Myocyte (in vitro differentiated cells): Measurements from ENCODE around the gene PARD3B. TPM values are rescaled to one million over a fixed set of nuclear protein-coding genes. Genes with fewer than 3 reads are reported as not detected.

Experiments used
- DNase-seq: peaks from one replicate; pipeline ENCODE4 v3.0.0-alpha.2; 2012; ENCODE audit warnings: low read depth
- total RNA-seq: library from RNA; depleted of rRNA; stranded (reverse); fragments of >200 nt; gene quantifications from 2 replicates; pipeline ENCODE4 v1.2.3, GENCODE V29; 2014

The PARD3B gene
- total RNA-seq, 1 donor from 2014 or later = 7.2 TPM

DNA sequence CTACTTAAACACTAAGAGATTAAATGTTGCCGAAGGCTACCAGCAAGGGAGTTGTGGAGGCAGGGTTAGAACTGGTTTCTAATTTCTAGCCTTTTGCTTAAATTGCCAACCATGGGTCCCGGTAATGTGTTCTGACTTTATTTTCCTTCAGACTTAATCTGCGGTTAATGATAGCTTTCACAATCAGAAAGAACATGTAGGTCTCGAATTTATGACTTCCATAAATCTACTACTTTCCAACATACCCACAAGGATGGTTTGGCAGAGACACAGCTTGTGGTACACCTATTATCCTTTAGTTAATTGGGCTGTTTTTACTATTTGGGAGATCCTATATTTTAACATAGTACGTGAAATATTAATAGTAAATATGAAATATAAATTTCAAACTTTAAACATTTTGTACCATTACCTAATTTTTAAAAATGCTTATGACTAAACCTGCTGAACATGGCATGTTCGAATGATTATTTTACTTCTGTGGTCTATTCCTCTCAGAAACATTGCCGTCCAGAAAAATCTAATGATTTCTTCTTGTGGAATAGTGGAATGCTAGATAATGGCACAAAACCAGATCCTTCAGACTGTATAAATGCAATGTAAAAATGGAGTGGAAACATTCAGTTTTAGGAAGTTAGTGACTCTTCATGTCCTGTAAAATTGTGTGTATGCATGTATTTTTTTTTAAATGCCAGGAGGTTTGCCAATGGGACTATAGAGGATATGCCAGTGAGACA is 41.3 kb downstream of the PARD3B start:
- no peak for DNase-seq

DNA sequence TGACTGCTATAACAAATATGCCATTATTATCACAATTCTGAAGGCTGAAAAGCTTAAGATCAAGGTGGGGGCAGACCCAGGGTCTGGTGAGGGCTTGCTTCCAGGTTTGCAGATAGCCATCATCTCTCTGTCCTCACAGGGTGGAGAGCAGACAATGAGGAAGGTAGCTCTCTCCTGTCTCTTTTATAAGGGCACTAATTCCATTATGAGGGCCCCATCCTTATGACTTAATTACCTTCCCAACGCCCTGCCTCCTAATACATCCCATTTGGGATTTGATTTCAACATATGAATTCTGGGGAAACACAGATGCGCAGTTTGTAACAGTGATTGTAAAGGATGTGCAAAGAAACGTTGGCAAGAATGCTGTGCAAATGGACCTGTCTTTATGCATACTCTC is 44.8 kb downstream of the PARD3B start:
- DNase-seq = no peak

DNA sequence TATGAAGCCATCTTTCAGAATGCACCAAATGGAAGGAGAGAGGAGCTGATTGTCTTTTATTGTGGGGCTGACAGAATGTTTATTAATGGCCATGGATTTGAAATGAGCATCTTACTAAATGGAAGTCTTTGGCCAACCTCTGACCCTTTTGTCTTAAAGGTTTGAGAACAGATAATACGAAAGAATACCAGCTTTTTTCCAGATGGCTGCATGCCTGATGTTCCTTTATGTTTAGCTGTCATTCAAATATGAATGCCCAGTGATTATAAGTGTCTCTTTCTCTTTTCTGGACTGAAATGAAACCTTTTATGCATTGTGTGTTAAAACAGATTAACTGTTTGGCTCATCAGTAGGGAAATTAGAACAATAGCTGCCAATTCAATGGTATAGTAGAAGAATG is 46.0 kb downstream of the PARD3B start:
- DNase-seq = no peak

DNA sequence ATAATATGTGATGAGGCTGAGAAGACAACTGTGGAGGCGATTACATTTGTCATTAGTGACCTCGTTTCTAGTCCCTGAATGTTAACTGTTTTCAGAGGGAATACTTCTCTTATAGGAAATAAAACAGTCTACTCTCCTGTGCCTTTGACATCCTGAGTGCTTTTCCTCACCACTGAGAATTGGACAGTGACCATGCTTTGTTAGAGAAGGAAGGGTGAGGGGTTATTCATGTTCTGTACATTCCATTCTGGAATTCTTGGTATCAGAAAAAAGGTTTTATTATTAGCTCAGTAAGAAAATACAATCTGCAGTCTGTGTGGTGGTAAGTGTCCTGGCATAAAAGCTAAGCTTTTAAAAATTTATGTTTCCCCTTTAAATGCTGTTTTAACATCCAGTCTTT is 58.8 kb downstream of the PARD3B start:
- DNase-seq = peak; percentile 15

DNA sequence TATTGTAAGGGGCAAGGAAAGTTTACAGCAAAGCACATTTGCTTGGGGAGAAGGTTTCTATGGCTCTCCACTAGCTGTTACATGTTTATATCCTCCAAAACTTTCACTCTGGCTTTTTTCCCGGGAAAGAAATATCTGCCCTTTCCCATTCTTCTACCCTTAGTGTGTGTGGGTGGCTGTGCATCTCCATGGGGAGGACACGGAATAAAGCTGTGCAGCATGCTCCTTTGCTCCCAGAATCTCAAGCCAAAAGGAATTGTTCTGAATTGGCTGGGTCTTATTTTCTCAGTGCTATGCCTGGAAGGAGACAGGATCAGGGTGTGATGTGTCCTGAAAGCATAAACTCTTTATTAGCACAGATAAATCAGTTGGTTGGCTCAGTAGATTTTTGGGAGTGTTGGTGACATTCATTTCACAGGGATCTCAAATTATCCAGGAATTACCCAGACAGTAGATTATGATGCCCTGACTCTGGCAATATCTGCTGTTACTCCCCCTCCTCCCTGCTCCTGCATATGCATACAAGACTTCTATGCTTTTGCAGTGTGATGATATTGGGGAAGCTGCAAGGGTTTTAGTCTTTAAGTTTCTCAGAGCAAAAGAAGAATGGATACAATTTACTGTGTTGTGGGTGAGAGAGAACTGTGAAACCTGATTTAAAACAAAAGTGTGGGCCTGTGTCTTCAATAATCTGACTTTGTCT is 63.1 kb downstream of the PARD3B start:
- peak; percentile 41 for DNase-seq

DNA sequence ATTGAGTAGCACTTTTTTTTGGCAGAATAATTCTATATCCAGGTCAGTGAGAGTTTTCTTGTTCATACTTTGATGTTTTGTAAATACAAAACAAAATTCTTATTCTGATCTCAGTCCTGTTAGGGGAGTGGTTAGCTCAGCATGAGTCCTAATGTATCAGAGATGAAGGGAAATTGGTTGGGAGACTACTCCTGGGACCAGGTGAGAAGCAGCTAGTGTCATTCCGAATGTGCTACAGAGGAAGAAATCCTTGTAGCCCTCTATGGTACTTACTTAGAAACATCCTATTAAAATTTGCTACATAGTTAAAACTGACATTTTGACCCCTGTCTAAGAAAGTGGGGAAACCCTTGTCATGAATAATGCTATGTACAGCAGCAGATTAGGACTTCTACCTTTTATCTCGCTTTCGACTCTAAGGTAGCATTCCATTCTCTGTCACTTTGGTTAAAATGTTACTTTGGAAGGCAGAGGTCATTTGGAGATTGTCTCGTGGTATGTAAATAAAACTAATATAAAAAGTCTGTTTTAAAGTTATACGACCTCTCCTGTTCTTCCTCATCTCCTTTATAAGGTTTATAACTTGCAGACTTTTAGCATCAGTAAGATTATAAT is 65.8 kb downstream of the PARD3B start:
- no peak for DNase-seq

DNA sequence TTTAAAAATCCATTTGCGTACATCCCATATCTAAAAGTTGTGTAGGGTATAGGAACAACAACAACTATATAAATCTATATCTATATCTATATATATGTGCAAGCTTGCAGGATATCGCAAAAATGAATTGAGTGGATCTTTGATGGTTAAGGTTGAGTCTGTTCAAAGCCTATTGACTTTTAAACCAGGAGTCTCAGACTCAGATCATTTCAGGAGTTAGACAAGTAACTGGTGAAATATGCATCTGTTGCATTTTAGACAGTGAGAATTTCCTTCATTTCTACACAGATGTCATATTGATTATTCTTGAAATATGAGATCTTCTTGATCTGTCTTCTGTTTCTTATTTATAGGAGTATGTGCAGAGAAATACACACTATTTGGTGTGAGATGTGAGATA is 66.5 kb downstream of the PARD3B start:
- no peak for DNase-seq

DNA sequence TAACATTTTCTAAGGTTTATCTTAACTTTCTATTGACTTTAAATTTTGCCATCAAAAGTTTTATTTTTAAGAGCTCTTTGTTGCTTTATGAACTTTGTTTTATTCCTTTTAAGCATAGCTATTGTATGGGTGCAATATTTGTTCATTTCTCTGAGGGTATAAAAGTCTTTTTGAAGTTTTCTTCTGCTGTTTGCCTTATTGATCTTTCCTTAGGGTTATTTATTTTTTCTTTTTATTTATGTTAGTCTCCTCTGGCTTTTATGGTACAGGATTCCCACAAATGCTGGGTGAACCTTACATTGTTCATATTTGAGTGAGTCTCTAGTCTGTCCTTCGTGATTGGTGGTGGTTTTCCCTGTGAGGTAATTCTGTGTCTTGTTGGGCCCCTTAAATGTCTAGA is 68.4 kb downstream of the PARD3B start:
- no peak for DNase-seq

DNA sequence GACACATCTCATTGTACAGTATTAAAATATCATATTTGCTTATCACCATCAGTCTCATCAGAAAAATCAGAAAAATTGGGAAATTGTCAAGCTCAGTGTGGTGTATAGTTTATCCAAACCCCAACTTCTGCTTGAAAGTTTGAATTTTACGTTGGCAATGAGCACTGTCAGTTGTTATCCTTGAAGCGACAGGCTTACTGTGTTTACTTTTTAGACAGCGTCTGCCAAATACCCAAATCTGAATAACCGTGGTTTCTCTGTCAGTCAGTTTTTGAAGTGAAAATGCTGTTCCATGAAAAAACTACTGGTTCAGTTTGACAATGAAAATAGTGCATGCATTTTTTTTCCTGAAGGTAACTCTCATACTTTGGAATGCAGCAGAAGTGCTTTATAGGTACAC is 70.2 kb downstream of the PARD3B start:
- DNase-seq = no peak

DNA sequence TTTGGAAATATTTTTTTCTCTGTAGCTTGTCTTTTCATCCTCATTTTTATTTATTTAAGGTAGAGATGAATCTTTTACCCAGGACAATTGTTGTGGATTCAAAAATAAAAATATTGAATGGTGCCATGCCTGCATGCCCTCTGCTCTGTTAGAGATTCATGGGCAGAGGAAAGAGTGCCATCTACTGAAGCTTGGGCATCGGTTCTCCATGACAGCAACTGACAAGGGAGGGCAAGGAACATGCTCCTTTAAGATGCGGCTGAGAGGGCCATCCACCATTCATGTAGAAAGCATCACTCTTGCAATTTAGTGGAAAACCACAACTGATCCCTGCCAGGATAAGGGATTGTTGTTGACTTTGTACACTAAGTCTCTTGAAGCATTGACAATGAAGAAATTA is 79.9 kb downstream of the PARD3B start:
- peak; percentile 63 for DNase-seq

DNA sequence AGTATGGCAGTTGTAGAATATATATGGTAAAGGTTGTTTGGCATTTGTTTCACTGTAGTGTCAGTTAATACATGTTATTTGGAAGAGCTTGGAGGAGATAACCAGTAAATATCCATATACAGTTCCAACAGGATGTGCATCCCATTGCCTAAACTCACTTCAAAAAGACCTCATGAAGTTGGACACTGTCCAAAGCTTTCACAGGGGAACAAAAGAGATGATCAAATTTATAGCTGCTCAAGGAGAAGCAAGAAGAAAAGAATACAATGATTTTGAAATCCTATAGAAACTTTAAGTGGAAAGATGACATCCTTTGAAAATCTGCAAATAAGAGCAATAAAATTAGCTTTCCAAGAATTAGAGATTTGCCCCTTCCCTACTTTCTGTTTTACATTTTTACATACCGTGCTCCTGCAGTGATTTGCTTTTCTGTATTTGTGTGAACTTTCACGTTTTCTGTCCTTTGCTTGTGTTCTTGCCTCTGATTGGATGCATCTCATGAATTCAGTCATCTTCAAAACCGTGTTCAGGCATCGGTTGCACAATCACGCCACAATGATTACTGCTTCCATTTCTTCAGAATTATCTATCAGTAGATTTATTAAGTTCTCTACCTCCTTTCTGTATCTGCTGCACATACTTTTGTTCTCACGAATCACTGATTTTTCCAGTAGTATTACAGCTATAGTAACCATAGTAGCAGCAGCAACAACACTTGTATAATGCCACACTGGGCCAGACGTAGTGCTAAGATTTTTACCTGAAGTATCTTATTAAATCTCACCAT is 83.8 kb downstream of the PARD3B start:
- no peak for DNase-seq

DNA sequence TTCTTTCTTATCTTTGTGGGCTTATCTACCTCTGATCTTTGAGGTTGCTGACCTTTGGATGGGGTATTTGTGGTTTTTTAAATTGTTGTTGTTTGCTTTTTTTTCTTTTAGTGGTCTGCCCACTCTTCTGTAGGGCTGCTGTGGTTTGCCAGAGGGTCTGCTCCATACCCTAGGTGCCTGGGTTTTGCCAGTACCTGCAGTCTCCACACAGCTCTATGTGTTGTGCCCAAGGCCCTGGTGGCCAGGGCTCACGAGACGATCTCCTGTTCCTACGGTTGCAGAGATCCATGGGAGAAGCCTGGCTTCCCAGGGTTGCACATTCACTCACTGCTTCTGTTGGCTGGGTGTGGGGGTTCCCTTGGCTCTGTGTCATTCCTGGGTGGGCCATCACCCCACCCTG is 87.1 kb downstream of the PARD3B start:
- no peak for DNase-seq

DNA sequence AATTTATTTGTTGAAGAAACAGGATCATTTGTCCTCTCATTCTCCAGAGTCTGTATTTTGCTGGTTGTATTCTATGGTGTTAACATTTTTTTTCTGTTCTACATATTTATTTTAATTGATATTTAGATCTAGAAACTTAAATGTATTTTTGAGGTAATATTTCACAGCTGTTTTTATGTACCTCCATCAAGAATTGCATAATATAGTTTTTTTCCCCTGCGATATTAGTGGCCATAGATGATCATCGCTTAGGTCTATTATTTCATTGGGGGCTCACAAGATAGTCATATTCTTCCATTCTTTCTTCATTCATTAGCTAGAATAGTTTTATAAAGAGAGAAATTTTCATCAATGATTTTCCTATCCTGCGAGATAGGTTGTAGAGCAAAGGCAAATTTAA is 89.3 kb downstream of the PARD3B start:
- DNase-seq = no peak

DNA sequence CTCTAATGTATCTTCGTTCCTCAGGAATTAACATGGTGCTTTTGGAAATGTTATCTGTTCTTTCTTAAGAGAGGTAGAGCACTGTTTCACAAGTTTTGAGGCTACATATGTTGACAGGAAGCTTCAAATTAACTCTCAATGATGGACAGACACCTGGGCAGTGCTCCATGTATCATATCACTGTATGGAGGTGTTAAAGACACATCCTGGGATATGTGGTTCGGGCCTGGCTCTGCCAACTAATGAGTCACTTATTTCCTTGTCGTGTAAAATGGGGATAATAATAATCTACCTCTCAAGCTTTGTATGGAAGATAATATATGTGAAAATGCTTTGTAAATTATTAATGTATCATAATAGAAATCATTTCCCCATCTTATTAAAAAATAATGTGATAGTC is 90.2 kb downstream of the PARD3B start:
- no peak for DNase-seq

DNA sequence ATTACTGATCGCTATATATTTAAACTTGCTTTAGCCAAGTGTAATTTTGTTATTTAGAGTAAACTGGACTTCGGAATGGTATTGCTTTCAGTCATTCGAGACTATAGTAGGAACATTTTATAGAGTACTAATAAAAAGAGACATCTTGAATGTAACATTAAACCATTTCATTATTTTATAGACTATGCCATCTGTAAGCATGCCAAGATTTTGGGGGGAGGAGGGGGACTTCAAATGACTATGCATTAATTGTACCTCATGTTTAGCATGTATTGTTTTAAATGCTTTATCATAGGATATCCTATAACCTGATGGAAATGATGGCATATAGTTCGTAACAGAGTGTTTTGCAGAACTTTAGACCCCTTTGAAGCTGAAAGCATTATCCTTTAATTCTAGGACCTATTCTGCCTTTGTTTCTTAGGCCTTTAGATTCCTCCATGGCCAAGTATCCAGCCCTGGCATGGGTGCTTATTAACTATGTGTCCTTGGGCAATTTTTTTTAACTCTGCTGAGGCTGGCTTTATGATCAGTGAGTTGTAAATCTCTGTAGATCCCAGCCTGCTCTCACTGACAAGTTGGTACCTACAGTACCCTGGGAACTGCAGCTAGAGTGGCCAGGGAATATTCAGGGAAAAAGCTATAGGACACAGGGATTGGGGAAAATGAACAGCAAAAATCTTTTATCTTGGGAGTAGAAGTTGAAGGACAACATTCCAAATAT is 93.4 kb downstream of the PARD3B start:
- no peak for DNase-seq

DNA sequence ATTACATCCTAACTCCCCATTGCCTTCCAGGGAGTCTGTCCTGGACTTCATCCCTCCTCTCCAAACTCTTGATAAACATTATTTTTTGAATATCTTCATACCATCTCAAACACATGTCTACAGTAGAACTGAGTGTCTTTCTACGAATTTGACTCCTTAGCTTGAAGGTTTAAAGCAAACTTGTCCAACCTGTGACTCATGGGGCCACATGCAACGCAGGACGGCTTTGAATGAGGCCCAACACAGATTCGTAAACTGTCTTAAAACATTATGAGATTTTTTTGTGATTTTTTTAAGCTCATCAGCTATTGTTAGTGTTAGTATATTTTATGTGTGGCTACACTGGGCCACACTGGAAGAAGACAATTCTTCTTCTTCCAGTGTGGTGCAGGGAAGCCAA is 98.1 kb downstream of the PARD3B start:
- DNase-seq = no peak

DNA sequence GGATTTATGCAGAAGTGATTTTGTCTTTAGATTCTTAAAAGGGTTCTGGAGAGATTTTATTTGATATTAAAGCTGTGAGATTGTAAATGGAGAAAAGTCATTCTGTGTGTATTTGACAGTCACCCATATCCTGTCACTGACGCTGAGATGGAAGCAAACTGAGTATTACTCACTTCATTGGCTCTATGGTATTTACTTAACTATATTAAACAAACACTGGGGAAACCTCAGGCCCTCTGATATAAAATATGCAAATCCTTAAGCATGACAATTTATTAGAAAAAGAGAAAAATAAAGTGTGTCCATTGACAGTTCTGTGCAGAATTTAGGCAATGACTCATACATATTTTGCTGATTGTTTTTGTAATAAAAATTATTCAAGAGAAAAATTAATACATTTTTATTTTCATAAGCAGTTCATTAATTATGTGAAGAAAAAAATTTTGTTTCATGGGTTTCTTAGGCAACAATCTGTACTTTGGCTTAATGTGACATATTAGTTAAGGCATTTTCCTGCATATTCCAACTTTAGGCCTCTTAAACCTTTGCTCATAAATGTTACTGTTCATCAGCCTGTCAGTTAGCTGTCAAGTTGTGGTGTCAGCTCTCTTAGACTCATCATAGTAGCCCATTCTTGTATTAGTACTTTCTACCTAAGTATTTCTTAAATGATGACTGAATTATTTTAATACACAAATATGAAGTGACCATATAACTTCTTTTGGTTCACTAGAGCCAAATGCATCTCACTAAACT is 99.9 kb downstream of the PARD3B start:
- no peak for DNase-seq

DNA sequence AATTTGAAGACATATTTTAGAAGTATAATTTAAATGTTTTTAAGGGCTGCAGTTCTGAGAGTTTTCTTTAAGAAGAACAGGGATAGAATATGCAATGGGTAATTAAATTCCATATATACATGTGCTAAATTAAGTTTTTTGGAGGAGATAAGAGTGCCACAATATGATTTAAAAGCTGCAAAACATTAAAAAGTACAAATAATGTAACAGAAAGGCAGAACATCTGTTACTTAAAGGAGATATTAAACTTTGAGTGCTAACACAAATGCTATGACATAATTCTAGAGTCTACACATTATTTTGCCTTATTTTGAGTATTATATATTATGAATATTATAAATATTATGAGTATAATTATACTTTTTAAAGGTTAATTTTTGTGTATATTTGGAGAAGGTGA is 102.4 kb downstream of the PARD3B start:
- DNase-seq = no peak

DNA sequence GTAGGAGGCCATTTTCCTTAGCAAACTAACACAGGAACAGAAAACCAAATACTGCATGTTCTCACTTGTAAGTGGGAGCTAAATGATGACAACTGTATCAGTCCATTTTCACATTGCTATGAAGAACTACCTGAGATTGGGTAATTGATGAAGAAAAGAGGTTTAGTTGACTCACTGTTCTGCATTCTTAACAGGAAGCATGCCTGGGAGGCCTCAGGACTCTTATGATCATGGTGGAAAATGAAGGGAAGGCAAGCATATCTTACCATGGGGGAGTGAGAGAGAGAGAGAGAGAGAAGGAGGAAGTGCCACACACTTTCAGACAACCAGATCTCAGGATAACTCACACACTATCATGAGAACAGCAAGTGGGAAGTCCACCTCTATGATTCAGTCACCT is 105.3 kb downstream of the PARD3B start:
- no peak for DNase-seq

DNA sequence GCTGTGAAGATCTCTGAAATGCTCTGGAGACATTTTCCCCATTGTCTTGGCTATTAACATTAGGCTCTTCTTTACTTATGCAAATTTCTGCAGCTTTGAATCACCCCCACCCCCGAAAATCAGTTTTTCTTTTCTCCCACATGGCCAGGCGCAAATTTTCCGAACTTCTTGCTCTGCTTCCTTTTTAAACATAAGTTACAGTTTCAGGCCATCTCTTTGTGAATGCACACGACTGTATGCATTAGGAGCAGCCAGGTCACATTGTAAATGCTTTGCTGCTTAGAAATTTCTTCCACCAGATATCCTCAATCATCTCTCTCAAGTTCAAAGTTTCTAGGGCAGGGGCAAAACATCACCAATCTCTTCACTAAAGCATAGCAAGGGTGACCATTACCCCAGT is 106.8 kb downstream of the PARD3B start:
- DNase-seq = no peak
